KOPT-K1 (cell line): ENCODE data around the gene ALDH1L2.

ENCODE experiments used
- H3K27ac ChIP-seq: fragments of 200-600 bp; sonication (generic); 2 replicates; pipeline ENCODE4 v1.5.1; 2016; ENCODE audit warnings: antibody characterized with exemption, mild to moderate bottlenecking, low read depth, low read length; ENCODE audit not compliant: poor library complexity, severe bottlenecking
- H3K36me3 ChIP-seq: fragments of 200-600 bp; sonication (generic); 2 replicates; pipeline ENCODE4 v1.5.1; 2017; ENCODE audit warnings: antibody characterized with exemption, mild to moderate bottlenecking, low read length, moderate library complexity; ENCODE audit not compliant: insufficient read depth
- H3K9me3 ChIP-seq: fragments of 200-600 bp; sonication (generic); 2 replicates; pipeline ENCODE4 v1.5.1; 2017; ENCODE audit warnings: antibody characterized with exemption, low read length, mild to moderate bottlenecking; ENCODE audit not compliant: insufficient read depth, poor library complexity, severe bottlenecking

Gene ALDH1L2

GRCh38 chr12:105030820-105031807 is 53.1 kb downstream of the ALDH1L2 start:
- Histone ChIP-seq H3K9me3 (no peaks in the 10 kb centered on the region), H3K27ac (no peak overlapping the region), H3K36me3 (no peaks in the 10 kb centered on the region)

GRCh38 chr12:105026411-105026810 is 57.8 kb downstream of the ALDH1L2 start:
- H3K27ac ChIP-seq = no peak overlapping the region
- H3K9me3 ChIP-seq = no peaks in the 10 kb centered on the region
- H3K36me3 ChIP-seq = no peaks in the 10 kb centered on the region

GRCh38 chr12:105025890-105026289 is 58.4 kb downstream of the ALDH1L2 start:
- Histone ChIP-seq H3K9me3 (no peaks in the 10 kb centered on the region), H3K27ac (no peak overlapping the region), H3K36me3 (no peaks in the 10 kb centered on the region)

GRCh38 chr12:105024928-105025327 is 59.3 kb downstream of the ALDH1L2 start:
- no peak overlapping the region for H3K27ac ChIP-seq
- H3K36me3 ChIP-seq = no peaks in the 10 kb centered on the region
- H3K9me3 ChIP-seq = no peaks in the 10 kb centered on the region

DNA sequence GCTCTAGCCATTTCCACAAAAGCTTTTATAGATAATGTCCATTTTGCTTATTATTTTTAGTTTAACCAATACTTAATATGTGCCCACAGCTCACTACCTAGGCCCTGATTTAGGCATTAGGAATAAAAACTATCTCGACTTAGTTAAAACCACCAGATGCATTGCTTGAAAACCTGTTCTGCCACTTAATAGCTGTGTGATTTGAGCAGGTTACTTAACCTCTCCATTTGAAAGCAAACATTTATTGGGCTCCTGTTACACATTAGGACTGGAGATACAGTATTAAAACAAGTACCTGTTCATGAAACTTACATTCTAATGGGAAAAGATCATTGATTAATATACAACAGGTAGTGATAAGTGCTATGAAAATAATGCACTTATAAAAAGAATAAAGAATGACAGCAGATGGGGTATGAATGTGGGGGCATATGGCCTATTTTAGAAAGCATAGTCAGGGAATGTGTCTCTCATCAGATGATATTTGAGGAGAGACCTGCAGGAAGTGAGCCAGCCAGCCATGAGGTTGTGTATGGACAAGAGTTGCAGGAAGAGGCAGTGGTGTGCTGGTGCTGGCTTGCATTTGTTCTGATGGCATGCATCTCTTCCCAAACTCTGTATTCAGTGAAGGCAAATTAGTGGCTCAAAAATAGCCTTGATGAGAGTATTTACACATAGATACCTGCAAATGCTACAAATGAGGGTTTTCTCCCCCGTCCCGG is 63.9 kb downstream of the ALDH1L2 start:
- peaks cover 24% of the 10 kb centered on the region; the same call in 1 of the 2 replicates for H3K36me3 ChIP-seq
- H3K27ac ChIP-seq = no peak overlapping the region
- no peaks in the 10 kb centered on the region for H3K9me3 ChIP-seq

- H3K9me3 ChIP-seq = no peaks in the 10 kb centered on the region
- H3K36me3 ChIP-seq = peaks cover 37% of the 10 kb centered on the region
- H3K27ac ChIP-seq = no peak overlapping the region
Measured at GRCh38 chr12:105018776-105019175, 65.5 kb downstream of the ALDH1L2 start.

DNA sequence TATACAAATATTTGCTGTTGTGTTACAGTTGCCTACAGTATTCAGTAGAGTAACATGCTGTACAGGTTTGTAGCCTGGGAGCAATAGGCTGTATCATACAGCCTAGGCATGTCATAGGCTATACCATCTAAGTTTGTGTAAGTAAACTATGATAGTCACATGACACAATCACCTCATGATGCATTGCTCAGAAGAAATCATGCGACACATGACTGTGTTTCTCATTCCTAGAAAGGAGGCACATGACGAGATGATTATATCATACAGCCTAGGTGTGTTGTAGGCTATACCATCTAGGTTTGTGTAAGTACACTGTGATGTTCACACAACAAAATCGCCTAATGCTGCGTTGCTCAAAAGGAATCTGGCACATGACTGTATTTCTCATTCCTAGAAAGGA is 66.2 kb downstream of the ALDH1L2 start:
- H3K36me3 ChIP-seq = peaks cover 45% of the 10 kb centered on the region
- no peak overlapping the region for H3K27ac ChIP-seq
- peaks cover 3% of the 10 kb centered on the region for H3K9me3 ChIP-seq

GRCh38 chr12:105015543-105015942 is 68.7 kb downstream of the ALDH1L2 start:
- Histone ChIP-seq H3K36me3 (peaks cover 63% of the 10 kb centered on the region), H3K27ac (no peak overlapping the region), H3K9me3 (peaks cover 25% of the 10 kb centered on the region)

DNA sequence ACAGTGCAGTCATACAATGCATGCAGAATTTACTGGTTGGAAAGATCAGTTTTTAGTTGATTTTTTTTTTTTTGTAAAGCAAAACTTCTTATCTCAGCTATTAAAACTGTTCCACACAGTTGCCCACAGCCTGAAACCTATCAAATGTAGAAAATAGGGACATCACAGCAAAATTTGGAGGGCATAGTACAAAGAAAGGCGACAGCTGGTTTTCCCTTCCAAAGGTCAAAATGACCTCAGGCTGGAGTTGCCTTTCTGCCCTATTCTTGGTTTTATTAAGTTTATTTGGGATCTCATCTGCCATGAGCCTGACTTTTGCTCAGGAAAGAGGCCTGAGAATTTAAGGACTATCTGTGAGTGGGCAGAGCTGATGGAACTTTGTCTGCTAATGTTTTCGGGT is 69.7 kb downstream of the ALDH1L2 start:
- Histone ChIP-seq H3K27ac (no peak overlapping the region), H3K9me3 (peaks cover 34% of the 10 kb centered on the region), H3K36me3 (peaks cover 72% of the 10 kb centered on the region)

DNA sequence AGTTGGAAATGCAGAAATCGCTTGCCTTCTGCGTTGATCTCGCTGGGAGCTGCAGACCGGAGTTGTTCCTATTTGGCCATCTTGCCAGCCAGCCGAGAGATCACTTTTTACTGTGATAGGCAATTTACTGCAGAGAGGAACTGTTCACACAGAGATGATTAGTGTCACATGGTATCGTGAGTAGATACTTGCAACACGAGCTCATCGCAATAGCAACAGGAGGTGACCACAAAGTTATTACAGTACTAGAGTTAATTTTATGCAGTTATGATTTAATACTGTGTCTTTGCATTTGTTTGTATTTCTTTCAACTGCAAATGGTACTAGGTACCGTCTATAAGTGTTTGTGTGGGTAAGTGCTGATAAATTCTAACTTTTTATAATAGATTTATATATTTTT is 70.4 kb downstream of the ALDH1L2 start:
- H3K9me3 ChIP-seq = peaks cover 36% of the 10 kb centered on the region
- H3K27ac ChIP-seq = no peak overlapping the region
- peaks cover 79% of the 10 kb centered on the region for H3K36me3 ChIP-seq

GRCh38 chr12:105001476-105001875 is 82.8 kb downstream of the ALDH1L2 start:
- Histone ChIP-seq H3K27ac (no peak overlapping the region), H3K9me3 (no peaks in the 10 kb centered on the region), H3K36me3 (peaks cover 100% of the 10 kb centered on the region)

DNA sequence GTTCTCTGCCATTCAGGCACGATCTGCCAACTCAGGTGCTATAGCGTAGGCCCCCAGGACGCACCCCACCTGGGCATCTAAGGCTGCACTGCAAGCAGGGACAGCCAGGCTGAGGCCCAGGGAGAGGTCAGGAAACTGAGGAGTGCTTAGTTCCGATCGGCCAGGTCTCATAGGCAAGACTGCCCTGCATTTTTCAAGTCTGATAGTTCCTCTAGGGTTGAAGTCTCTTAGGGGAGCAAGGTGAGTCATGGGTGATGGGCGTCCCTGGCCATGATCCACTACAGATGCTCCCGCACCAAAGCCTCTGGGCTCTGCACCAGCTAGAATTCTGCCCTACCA is 84.9 kb downstream of the ALDH1L2 start:
- H3K27ac ChIP-seq = no peak overlapping the region
- H3K36me3 ChIP-seq = peaks cover 100% of the 10 kb centered on the region

DNA sequence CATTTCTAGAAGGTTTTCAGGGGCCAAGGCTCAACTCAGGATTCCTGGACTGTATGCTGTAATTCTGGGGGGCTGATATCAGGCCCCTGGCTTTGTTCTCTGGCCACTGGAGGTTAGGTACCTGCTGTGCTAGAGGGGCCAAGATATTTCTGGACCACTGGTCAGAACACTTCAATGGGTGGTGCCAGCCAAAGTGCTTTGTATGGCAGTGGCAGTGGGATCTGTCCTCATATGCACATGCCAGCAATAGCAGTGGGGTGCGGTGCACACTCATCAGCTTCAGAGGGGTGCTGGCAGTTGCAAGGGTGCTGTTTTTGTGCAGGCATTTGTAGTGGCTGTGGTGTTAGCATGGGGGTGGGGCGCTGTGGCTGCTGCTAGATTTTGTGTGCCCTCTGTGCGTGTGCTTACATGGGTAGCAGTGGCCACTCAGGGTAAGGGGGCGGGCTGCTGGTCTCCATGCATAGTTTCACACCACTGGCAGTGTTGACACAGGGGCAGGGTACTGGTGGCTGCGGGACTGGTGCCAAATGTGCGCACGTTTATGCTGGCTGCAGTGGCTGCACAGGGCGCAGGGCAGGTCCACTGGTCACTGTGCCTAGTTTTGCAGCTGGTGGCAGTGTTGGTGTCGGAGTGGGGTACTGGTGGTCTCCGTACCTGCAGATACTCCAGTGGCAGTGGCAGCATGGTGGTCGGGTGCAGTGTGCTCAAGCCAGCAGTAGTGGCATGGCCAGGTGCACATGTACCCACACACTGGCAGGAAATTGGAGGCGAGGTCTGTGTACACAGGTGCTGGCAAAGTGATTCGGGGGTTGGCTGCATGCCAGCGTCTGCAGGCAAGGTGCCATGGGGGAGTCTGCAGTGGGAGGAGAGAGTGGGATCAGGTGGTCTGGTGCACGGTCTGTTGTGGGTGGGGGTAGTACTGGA is 85.6 kb downstream of the ALDH1L2 start:
- peaks cover 100% of the 10 kb centered on the region for H3K36me3 ChIP-seq
- no peaks in the 10 kb centered on the region for H3K9me3 ChIP-seq
- H3K27ac ChIP-seq = no peak overlapping the region

More for the DNA sequence above, 84.9 kb downstream of the ALDH1L2 start:
- no peaks in the 10 kb centered on the region for H3K9me3 ChIP-seq

- no peaks in the 10 kb centered on the region for H3K9me3 ChIP-seq
- H3K27ac ChIP-seq = no peak overlapping the region
- peaks cover 100% of the 10 kb centered on the region for H3K36me3 ChIP-seq
Measured at GRCh38 chr12:104997541-104997940, 86.7 kb downstream of the ALDH1L2 start.

GRCh38 chr12:104994336-104994735 is 89.9 kb downstream of the ALDH1L2 start:
- H3K9me3 ChIP-seq = peaks cover 5% of the 10 kb centered on the region
- H3K36me3 ChIP-seq = peaks cover 100% of the 10 kb centered on the region
- H3K27ac ChIP-seq = no peak overlapping the region
